SIG-M5 (cell line): ENCODE data around the gene CAMK1D.
"Not testable (repeated sequence)": the region's sequence is repeated elsewhere in the genome, so short reads cannot be mapped to it uniquely, and the experiment has no call there.

ENCODE experiments used
- DNase-seq: peaks from one replicate; lab custom pipeline; 2025; lab: John Stamatoyannopoulos, UW

CAMK1D gene

GRCh38 chr10:12797471-12798262 is 448.3 kb downstream of the CAMK1D start:
- no peak for DNase-seq

GRCh38 chr10:12799144-12799543 is 449.8 kb downstream of the CAMK1D start:
- no peak for DNase-seq

GRCh38 chr10:12799714-12800113 is 450.4 kb downstream of the CAMK1D start:
- DNase-seq = no peak

GRCh38 chr10:12800302-12800701 is 451.0 kb downstream of the CAMK1D start:
- no peak for DNase-seq

GRCh38 chr10:12801214-12802087 is 452.1 kb downstream of the CAMK1D start:
- no peak for DNase-seq

- no peak for DNase-seq
These were observed 454.4 kb downstream of the CAMK1D start for GRCh38 chr10:12803776-12804175.

- DNase-seq = no peak
These were observed 457.1 kb downstream of the CAMK1D start for GRCh38 chr10:12806228-12807095.

GRCh38 chr10:12807096-12807755 is 457.9 kb downstream of the CAMK1D start:
- DNase-seq = no peak

- DNase-seq = no peak
These were observed 458.8 kb downstream of the CAMK1D start for GRCh38 chr10:12808014-12808613.

- DNase-seq = not testable (repeated sequence)
These were observed 460.7 kb downstream of the CAMK1D start for GRCh38 chr10:12810046-12810445.

- DNase-seq = no peak
These were observed 462.5 kb downstream of the CAMK1D start for GRCh38 chr10:12811826-12812225.

GRCh38 chr10:12812571-12812970 is 463.2 kb downstream of the CAMK1D start:
- no peak for DNase-seq

GRCh38 chr10:12814166-12814565 is 464.8 kb downstream of the CAMK1D start:
- DNase-seq = no peak

GRCh38 chr10:12819071-12819470 is 469.7 kb downstream of the CAMK1D start:
- no peak for DNase-seq

GRCh38 chr10:12819656-12820055 is 470.3 kb downstream of the CAMK1D start:
- DNase-seq = no peak

- no peak for DNase-seq
These were observed 473.0 kb downstream of the CAMK1D start for GRCh38 chr10:12822126-12822892.

- no peak for DNase-seq
These were observed 473.5 kb downstream of the CAMK1D start for GRCh38 chr10:12822893-12823170.

- no peak for DNase-seq
These were observed 474.0 kb downstream of the CAMK1D start for GRCh38 chr10:12823328-12823727.

GRCh38 chr10:12825260-12825849 is 476.0 kb downstream of the CAMK1D start:
- no peak for DNase-seq

- DNase-seq = no peak
These were observed 477.5 kb downstream of the CAMK1D start for GRCh38 chr10:12826800-12827372.
